ENCODE results near the gene PPP2R5C. TPM values are rescaled to one million over a fixed set of nuclear protein-coding genes. Genes with fewer than 3 reads are reported as not detected.

Gene PPP2R5C
- total RNA-seq, 1 experiment from 2014 or later: 96.1 TPM

- Histone ChIP-seq H3K27ac (ENCODE audit: low read length) (no peak overlapping the region), H3K9me3 (ENCODE audit: low read length) (no peaks in the 10 kb centered on the region), H3K79me2 (ENCODE audit: low read length) (no peaks in the 10 kb centered on the region), H3K4me3 (ENCODE audit: low read length) (no peak overlapping the region), H2AFZ (ENCODE audit: low read length) (no peak overlapping the region), H3F3A (ENCODE audit: low read length, unreplicated experiment) (no peaks in the 10 kb centered on the region), H4K20me1 (ENCODE audit: low read length) (no peaks in the 10 kb centered on the region), H3K36me3 (ENCODE audit: low read depth, low read length) (peaks cover 15% of the 10 kb centered on the region), H3K9ac (ENCODE audit: low read length) (no peak overlapping the region), H3K4me2 (ENCODE audit: low read length) (no peak overlapping the region), H3K27me3 (ENCODE audit: low read length) (no peaks in the 10 kb centered on the region), H3K9me2 (replicated peaks; ENCODE audit: low read length) (no peaks in the 10 kb centered on the region), H3K4me1 (ENCODE audit: insufficient read depth, low read length) (no peaks in the 10 kb centered on the region)
- ChIA-PET POLR2A (ENCODE audit: unreplicated experiment) (no interaction called here), CTCF (no interaction called here)
- BruUV-seq (replicated peaks): no TSS peak
- TF ChIP-seq CTCF (conservative IDR thresholded peaks at IDR 0.05; ENCODE audit: low read depth, low read length) (no peak), EZH2phosphoT487 (IDR thresholded peaks at IDR 0.05; ENCODE audit: borderline replicate concordance, low read length) (no peak), EZH2 (IDR thresholded peaks at IDR 0.05; ENCODE audit: low read length, unreplicated experiment) (no peak)
- no peak for DNase-seq
- intact Hi-C loops (cut with micrococcal nuclease): loop anchor here (10.0 kb wide), 1 partner anchor 187 kb away; no protein-coding TSS in a partner anchor
- ATAC-seq: no peak
Observed at GRCh38 chr14:101891471-101891870, 130.0 kb downstream of the PPP2R5C start.

GRCh38 chr14:101893759-101894158 lies 132.2 kb downstream of the PPP2R5C start:
- Histone ChIP-seq H2AFZ (ENCODE audit: low read length) (no peak overlapping the region), H3K9me3 (ENCODE audit: low read length) (no peaks in the 10 kb centered on the region), H3F3A (ENCODE audit: low read length, unreplicated experiment) (no peaks in the 10 kb centered on the region), H3K9me2 (replicated peaks; ENCODE audit: low read length) (no peaks in the 10 kb centered on the region), H3K4me2 (ENCODE audit: low read length) (no peak overlapping the region), H4K20me1 (ENCODE audit: low read length) (no peaks in the 10 kb centered on the region), H3K79me2 (ENCODE audit: low read length) (no peaks in the 10 kb centered on the region), H3K27ac (ENCODE audit: low read length) (no peak overlapping the region), H3K4me3 (ENCODE audit: low read length) (no peak overlapping the region), H3K4me1 (ENCODE audit: insufficient read depth, low read length) (no peaks in the 10 kb centered on the region), H3K9ac (ENCODE audit: low read length) (no peak overlapping the region), H3K36me3 (ENCODE audit: low read depth, low read length) (peaks cover 30% of the 10 kb centered on the region), H3K27me3 (ENCODE audit: low read length) (no peaks in the 10 kb centered on the region)
- TF ChIP-seq EZH2phosphoT487 (IDR thresholded peaks at IDR 0.05; ENCODE audit: borderline replicate concordance, low read length) (no peak), CTCF (conservative IDR thresholded peaks at IDR 0.05; ENCODE audit: low read depth, low read length) (no peak), EZH2 (IDR thresholded peaks at IDR 0.05; ENCODE audit: low read length, unreplicated experiment) (no peak)
- POLR2A ChIA-PET (ENCODE audit: unreplicated experiment): no interaction called here
- CTCF ChIA-PET: interaction anchor here (0.6 kb wide), 1 partner anchor 123 kb away, joined by 3 read pairs; no protein-coding TSS in a partner anchor
- intact Hi-C loops (cut with micrococcal nuclease): loop anchor here (10.0 kb wide), 1 partner anchor 189 kb away; no protein-coding TSS in a partner anchor
- BruUV-seq (replicated peaks): no TSS peak
- ATAC-seq (no peak), DNase-seq (no peak)

GRCh38 chr14:101894365-101895081 lies 133.0 kb downstream of the PPP2R5C start:
- no TSS peak for BruUV-seq (replicated peaks)
- ChIA-PET CTCF (interaction anchor here (0.6 kb wide), 1 partner anchor 124 kb away, joined by 6 read pairs; no protein-coding TSS in a partner anchor), POLR2A (ENCODE audit: unreplicated experiment) (no interaction called here)
- Histone ChIP-seq H4K20me1 (ENCODE audit: low read length) (no peaks in the 10 kb centered on the region), H3K4me1 (ENCODE audit: insufficient read depth, low read length) (no peaks in the 10 kb centered on the region), H3F3A (ENCODE audit: low read length, unreplicated experiment) (no peaks in the 10 kb centered on the region), H3K4me2 (ENCODE audit: low read length) (no peak overlapping the region), H3K9ac (ENCODE audit: low read length) (no peak overlapping the region), H2AFZ (ENCODE audit: low read length) (no peak overlapping the region), H3K79me2 (ENCODE audit: low read length) (no peaks in the 10 kb centered on the region), H3K27me3 (ENCODE audit: low read length) (no peaks in the 10 kb centered on the region), H3K36me3 (ENCODE audit: low read depth, low read length) (peaks cover 30% of the 10 kb centered on the region), H3K9me3 (ENCODE audit: low read length) (no peaks in the 10 kb centered on the region), H3K4me3 (ENCODE audit: low read length) (no peak overlapping the region), H3K9me2 (replicated peaks; ENCODE audit: low read length) (no peaks in the 10 kb centered on the region), H3K27ac (ENCODE audit: low read length) (no peak overlapping the region)
- ATAC-seq (no peak), DNase-seq (no peak)
- intact Hi-C loops (cut with micrococcal nuclease): loop anchor here (10.0 kb wide), 1 partner anchor 190 kb away; no protein-coding TSS in a partner anchor
- TF ChIP-seq EZH2phosphoT487 (IDR thresholded peaks at IDR 0.05; ENCODE audit: borderline replicate concordance, low read length): no peak
- TF ChIP-seq EZH2 (IDR thresholded peaks at IDR 0.05; ENCODE audit: low read length, unreplicated experiment): no peak
- no peak for TF ChIP-seq CTCF (conservative IDR thresholded peaks at IDR 0.05; ENCODE audit: low read depth, low read length)
